Limb (tissue), 2 donors: ENCODE results near the gene SIPA1L2.

Experiments
- DNase-seq, 2 donors: peaks; one replicate each; pipeline ENCODE4 v3.0.0-alpha.2; 2016; ENCODE audit errors: extremely low spot score in 2 of 2

Gene SIPA1L2

DNA sequence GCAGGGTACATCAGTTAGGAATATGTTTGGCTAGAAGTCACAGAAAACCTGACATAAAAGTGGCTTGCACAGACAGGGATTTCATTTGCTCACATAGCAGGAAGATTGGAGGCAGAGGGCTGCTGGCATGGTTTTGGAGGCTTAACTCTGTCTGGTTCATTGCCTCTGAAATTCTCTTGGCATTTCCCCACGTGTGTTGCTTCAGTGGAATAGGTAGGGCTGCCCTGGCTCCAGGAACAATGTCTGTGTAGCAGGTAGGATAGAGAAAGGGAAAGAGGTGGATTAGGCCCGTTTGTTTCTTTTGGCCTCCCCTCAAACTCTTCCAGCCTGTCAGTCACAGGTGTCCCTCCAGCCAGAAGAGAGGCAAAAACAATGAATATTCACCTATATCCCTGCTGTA lies 20.5 kb upstream of the SIPA1L2 start:
- DNase-seq, result no peak

DNA sequence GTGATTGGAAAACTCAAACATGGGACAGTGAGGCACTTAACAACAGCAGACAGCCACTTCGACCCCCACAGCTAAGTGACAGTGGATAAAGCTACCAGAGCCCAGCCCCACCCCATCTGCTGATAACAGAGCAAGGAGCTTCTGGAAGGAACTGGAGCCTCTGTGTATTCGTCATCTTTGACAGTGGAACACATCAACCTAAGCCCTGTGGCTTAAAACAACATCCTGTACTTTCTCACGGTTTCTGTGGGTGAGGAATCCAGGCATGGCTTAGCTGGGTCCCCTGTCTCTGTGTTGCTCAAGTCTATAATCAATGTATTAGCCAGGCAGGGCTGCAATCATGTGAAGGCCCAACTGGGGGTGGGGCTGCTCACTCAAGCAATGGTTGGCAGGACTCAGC lies 18.4 kb upstream of the SIPA1L2 start:
- DNase-seq, result no peak

DNA sequence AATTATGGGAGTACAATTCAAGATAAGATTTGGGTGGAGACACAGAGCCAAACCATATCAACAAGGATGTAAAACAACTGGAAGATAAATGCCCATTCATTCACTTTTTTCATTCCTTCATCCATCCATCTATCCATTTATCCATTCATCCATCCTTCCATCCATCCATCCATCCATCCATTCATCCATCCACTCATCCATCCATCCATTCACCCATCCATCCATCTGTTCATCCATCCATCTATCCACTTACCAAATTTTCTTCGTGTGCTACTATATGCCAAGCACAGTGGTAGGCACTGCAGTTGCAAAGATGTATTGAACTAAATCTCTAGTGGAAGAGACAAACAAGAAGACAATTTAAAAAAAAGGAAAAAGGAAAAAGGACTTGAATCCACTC lies 14.3 kb upstream of the SIPA1L2 start:
- no peak for DNase-seq

DNA sequence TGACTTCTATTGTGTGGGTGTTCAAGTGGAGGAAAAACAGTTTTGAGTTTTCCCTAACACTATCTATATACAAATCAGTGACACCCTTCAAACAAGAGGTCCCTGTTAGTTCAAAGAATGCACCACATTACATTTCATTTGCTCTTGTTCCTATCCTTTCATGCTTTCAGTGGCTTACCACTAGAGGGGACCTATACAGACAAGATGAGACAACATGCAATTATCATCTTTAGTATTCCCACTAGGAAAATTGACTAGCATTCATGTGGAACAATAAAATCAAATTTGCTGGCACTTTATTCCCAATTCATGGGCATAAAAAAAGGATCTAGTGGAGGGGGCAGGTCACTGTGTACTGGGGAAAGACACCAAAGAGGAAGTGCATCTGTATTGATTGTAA lies 13.3 kb upstream of the SIPA1L2 start:
- no peak for DNase-seq

DNA sequence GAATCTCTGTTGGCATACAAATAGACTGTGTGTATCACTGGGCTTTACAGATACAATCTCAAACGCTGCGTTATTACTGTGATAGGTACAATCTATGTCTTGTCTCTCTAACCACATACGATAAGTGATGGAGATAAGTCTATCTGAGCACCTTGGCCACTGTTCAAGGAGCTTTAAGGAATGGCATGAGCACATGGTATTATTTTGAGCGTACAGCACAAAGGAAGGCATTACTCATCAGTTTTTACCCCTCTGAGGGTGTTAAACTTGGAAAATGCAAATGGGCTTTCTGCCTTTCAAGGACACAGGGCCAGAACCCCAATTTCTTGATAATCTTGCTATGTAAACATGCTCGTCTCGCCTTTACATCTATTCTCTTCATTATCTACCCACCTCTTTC lies 11.6 kb upstream of the SIPA1L2 start:
- DNase-seq, result no peak

DNA sequence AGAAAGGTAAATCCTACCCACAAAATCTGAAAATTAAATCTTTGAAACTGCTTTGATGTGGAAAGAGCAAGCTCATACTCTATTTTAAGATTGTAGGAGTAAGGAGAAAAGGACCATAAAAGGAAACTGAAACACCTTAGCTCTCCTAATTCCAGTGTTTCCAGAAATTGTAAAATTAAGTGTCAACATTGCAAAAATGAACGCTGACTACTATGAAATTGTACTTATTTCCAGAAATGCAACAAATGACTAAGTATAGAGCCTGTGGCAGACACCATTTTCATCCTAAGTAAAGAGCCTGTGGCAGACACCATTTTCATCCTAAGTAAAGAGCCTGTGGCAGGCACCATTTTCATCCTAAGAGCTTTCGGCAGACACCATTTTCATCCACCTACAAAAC lies 6.9 kb upstream of the SIPA1L2 start:
- DNase-seq, result no peak

DNA sequence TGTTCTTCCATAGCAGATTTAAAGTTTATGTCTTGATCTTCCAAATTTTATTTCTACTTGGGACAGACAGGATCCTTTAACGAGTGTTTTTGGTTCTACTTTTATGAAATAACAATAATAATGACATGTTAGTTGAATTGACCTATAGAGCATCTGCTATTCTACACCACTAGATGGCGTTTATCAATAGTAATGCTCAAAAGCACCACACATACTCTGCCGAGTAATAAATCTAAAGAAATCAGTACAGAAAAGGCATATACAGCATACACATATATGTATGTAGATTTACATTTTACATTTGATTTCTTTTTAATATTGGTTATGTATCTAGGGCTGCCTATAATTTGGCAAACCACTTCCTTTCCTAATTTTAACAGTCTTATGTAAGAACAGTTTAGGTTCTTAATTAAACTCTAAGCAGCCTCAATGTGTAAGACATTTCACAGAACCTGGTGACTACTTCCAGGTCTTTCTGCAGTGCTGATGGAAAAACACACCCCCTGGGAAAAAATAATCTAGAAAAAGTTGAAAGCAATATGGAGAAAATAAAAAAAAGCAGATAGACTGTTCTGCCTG lies 5.9 kb upstream of the SIPA1L2 start:
- DNase-seq, result peak in 1 of 2 donors; percentile 89

DNA sequence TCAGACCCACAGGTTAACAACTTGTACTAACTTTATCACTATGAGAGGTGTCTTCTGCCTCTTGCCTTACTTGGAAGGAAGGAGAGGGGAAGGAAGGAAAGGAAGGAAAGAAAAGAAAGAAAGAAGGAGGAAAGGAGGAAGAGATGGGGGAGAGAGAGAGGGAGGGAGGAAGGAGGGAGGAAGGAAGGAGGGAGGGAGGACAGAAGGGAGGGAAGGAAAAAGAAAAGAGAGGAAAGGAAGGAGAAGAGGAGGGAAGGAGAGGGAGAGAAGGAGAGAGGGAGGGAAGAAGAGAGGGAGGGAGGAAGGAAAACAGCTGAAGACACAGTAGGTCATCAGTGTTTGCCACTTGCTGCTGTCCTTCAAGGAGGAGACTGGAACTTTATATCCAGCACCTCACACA lies 5.3 kb upstream of the SIPA1L2 start:
- no peak for DNase-seq

DNA sequence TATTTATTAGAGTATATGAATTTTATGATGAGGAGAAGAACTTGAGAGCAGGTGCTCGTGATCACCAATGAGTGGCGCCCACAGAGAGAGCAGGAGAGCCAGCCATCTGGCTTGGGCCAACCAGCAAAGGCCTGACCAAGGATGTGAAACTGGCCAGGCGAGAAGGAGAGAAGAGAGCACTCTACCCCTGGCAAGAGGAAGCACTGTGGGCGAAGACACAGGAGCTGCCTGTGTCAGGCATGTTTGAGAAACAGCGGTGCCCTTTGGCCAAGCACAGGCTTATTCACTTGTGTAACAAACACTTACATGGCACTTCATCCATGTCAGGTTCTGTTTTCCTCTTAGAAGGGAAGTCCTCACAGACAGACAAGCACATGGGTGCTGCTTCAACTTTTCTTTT lies 4.2 kb upstream of the SIPA1L2 start:
- no peak for DNase-seq

DNA sequence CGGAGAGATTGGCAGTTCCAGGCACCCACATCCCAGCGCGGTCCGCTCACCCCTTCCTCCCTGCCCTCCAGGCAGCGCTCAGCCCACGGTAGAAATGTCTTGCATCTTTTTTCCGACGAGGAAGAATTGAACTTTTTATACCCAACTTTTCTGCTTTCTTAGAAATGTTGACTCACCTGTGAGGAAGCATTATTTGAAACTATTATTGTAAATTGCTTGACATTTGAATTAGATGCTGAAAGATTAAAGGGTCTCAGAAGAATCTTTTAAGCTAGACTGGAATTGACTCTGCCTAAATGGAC lies 912 bp upstream of the SIPA1L2 start:
- no peak for DNase-seq

DNA sequence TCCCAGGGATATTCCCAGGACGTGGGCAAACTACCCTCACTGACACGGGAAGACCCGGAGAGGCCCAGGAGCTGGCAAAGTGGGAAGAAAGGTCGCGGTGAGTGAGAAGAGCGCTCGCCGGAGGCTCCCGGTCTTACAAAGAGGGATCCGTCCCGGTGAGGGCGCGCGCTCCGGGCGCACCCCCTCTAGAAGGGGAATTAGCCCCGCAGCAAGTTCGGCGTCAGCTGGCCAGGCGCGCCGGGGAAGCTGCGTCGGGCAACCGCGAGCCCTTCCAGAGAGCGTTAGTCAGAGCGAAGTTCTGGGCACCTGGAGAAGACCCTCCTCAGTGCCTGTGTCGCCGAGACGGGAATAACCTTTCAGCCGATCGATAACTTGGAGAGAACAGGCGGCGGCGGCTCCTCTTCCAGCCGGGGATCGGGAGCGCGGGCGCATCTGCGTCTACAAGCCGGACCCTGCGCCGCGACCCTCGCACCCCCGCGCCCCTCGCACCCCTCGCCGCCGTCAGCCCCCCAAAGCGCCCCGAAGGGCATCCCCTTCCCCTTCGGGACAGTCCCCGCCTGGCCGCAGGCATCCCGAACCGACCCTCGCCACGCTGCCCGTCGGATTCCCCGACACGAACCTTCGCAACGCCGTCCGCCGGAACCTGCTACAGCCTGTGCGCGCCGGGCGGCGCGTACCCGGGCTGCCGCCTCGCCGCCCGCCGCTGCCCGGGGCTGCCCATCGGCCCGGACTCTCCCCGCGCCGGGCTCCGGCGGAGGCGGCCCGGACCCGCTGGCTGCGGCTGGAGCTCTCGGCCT lies 485 bp downstream of the SIPA1L2 start:
- peak in 1 of 2 donors; percentile 71 for DNase-seq

DNA sequence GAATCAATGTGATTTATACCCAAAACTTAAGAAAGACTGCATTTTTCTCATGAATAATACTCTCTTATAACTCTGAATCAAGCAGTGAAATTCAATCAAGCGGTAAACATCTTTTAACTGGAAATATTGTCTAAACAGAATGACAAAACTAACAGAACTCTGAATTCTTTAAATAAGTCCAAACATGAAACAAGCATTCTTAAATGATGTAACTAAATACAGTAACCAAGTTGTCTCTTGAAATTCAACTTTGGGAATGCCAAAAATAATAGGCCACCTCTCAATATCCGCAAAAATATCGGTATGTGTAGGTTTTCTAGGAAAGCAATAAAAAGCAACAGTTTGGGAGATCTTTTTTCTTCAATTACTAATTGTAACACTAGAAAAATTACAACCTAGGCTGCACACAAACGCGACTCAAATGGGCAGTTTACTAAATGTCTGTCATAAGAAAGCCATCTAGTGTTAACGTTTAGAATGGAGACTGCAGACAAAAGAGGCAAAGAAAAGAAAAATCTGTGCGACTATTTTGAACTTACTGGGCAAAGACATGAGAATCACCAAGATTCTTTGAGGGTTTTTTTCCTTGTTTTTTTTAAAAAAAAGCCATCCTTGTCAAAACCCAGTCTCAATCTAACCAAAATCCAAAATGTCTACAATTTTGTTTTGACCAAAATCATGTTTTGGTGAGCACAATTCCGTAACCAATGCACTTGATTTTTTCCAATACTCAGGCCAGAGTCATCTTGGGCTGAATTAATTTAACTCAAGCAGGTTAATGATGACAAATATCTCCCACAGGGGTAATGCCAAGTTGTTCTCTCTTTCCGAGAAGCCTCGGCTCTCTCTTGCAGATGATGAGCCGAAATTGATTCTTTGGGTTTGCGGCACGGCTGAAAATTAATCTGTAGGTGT lies 1.3 kb downstream of the SIPA1L2 start:
- DNase-seq, result peak in 1 of 2 donors; percentile 55

DNA sequence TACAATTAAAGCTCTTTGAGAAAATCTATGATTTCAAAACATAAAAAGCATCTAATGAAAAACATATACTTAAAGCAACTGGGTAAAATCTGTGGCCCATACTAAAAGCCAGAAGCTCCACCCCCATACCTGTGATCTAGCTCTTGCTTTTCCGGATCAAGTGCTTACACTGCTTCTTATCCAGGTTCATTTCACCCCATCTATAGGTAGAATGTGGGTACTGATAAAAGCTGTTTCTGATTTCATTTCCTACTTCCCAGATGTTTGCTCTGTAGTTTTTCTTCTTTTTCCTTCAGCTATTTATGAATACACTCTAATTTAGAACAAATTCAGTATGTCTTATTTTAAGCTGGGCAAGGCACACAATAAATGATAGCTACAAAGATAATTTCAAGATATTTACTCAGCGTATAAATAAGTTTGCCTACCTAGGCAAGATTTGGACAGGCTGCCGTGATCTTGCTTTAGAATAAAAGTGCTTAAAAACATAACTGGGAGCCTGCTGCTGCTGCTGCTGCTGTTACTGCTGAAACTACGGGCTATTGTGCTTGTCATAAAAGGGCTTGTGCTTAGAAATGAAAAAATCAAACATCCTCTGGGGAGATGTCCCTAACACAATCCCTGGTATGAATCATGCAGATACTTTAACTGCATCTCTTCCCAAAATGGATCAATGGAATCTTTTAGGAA lies 2.1 kb downstream of the SIPA1L2 start:
- no peak for DNase-seq

DNA sequence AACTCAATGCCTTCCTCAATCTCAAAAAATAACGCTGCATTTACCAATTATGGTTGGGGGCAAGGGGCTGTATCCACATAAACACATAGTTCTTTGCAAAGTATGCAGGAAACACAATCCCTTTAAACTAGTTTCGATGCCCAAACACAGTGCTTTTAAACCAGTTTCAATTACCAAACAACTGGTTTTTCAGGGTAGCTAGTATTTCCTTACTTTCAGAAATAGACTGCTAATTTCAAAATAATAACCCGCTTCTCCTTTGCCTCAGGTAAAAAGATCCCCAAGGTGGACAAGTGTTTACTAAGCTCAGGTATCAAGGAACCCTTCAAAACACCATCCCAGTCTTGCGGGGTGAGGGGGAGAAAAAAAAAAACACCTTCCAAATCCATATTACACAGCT lies 2.8 kb downstream of the SIPA1L2 start:
- DNase-seq, result no peak

DNA sequence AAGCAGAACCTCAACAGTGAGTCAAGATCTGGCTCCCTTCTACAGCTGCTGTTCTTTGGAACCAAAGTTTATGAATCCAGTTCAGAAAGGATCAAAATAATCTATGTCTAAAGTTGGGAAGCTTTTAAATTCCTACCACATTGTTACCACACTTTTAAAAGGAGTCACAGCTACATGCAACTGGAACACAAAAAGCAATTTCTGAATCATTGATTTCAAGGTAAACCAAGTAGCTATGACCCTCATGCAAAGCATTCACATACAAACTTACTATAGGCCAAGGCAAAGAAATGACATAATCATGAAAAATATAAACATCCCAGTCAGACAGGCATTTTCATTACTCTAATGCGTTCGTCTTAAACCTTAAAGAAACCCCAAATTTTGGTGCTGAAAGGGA lies 3.5 kb downstream of the SIPA1L2 start:
- DNase-seq, result no peak

DNA sequence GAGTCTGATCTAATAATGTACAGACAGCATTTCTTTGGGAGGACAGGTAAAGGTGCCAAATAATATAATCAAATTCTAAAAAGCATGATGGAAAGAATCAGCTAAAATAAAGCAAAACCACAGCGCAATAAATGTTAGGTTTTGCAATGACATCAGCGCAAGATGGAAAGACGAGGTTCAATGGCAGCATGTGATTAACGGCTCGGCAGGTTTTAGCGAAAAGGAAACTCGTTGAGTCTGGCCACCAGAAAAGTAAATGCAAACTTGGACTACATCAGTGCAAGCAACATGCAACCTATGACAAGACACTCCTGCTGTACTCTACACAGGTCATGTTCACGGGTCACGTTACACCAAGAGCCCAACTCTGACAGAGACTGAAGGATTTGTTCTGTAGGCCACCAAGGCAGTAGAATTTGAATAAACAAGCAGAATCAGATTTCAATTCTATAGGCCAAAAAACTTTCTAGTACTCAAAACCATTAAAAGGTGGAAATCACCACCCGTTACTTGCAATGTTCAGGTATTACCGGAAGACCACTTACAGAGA lies 4.5 kb downstream of the SIPA1L2 start:
- no peak for DNase-seq

DNA sequence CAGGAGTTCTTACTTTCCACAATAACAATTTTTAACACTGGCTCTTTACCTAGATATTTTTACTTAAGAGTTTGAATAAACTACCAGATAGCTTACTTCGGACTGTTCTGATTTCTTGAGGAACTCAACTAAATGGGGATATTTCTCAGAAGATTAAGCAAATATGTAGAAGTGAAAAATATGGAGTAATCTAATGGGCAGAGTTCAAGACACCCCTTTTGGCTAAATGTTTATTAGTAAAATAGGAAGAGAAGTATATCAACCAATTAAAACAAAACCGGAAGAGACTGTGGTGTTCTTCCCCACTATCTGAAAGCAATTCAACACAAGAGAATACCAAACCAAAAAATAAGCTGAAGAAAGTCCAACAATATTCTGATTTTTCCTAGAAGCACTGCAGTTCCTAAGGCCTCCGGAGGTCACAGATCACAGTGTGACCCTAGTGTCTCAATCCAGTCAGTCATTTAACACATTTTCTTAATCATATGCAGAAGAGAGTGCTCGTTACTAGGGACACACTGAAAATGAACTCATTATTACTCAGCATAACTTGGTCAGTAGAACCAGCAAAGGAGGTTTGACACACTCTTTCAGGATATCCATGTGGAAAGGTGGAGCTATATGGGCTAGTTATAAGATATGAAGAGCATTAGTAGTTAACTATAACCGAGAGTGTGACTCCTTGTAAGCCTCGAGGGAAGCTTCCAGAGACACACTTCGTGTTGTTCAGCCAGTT lies 5.2 kb downstream of the SIPA1L2 start:
- DNase-seq, result no peak

DNA sequence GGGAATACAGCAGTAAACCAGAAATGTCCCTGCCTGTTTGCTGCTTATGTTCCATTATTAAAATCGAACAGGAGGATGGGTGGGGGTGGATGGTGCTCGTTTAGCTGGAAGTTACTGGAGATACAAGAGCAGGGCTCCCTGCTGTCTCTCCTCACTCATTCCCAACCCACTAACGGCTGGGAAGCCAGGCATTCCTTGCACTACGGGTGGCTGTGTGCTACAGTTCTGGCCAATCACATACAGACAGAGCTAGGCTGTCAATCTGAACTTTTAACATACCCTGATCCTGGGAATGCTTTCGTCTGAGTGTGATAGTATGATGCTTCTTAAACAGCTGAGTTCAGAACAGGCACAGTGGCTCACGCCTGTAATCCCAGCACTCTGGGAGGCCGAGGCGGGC lies 7.0 kb downstream of the SIPA1L2 start:
- no peak for DNase-seq

DNA sequence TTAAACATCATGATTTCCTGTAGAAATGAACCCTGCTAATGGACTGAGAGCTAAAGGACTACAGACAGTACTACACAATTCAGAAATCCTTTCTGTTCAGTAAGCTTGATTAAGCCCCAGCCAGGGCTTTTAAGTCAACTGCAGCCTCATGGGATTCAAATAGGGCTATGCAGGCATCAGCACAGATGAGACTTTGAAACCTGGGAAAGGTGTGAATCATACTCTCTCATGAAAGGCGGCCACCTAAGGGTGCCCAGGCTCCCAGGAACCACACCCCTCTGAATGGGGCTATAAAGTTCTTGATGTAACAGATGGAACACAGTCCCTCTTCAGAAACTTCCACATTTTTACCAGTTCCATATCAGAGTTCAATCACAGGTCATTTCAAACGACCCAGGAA lies 7.6 kb downstream of the SIPA1L2 start:
- DNase-seq, result no peak

DNA sequence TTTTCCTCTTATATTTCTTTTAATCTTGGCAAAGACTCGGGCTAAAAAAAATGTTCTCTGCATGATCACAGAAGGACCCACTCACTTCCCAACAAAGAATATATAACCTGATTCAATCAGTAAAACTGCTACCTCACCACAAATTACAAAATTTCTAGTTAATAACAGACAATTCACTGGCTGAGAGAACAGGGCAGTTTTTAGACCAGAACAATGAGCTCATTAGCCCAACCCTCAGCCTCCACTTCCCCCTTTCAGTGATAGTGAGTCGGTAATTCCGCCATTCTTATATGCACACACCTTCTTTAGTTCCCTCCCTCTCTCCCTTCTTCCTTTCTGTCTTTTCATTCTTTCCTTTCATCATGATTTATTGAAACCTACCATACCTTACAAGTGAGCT lies 8.9 kb downstream of the SIPA1L2 start:
- DNase-seq, result no peak

DNA sequence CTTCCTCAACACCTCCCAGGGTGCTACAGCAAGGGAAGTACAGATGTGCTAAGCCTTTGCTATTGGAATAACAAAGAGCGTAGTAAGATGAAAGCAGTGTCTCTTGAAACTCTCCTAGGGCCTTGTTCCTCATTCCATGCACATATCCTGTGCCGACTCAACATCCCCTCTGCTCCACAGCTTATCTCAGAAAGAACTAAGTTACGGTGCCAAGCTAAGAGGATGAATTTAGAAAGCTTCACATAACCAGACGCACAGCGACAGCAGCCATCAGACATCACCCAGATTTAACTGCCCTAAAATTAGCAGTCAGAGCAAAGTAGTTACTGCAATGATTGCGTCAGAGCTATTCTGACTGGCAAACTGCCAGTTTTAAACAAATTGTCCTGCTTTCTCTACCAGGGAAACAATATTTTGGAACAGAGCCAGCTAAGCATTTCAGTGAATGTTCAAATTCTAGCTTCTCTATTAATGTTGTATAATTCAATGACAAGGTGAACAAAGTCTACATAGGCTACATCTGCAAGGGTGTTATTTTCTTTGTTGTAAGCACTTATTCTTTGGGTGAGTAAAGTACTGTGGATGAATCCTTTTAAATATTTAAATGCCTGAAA lies 9.5 kb downstream of the SIPA1L2 start:
- peak; percentile 51 to 68 for DNase-seq
